ENCODE results near the gene EPN2.

GRCh38 chr17:19369107-19369778 is 132.1 kb downstream of the EPN2 start:
- TF ChIP-seq GATA3 (IDR thresholded peaks at IDR 0.05; ENCODE audit: low read depth, low read length) (no peak), GATA2 (IDR thresholded peaks at IDR 0.05; ENCODE audit: low read depth, low read length) (no peak)
